DND-41 (cell line): Measurements from ENCODE around the gene BLVRA.
"Not testable (repeated sequence)": the region's sequence is repeated elsewhere in the genome, so short reads cannot be mapped to it uniquely, and the experiment has no call there.

Experiments
- ATAC-seq: fragments of 200-7000 bp; cut with Tn5 transposase; 3 replicates; pipeline ENCODE4 v1.9.1; 2021; ENCODE audit warnings: low read depth; ENCODE audit not compliant: insufficient read depth
- DNase-seq: peaks from one replicate; pipeline ENCODE4 v3.0.0-alpha.2; 2020
- H2AFZ ChIP-seq: 2 replicates; pipeline ENCODE4 v1.6.0; 2012; ENCODE audit warnings: low read depth, low read length
- H3K27ac ChIP-seq: 2 replicates; pipeline ENCODE4 v1.5.1; 2012; ENCODE audit warnings: low read length, inconsistent platforms
- H3K27me3 ChIP-seq: fragments of 200-600 bp; sonication (generic); 2 replicates; pipeline ENCODE4 v1.6.0; 2012; ENCODE audit warnings: low read length, mild to moderate bottlenecking, inconsistent platforms; ENCODE audit not compliant: insufficient read depth, poor library complexity
- H3K36me3 ChIP-seq: 2 replicates; pipeline ENCODE4 v1.5.1; 2012; ENCODE audit warnings: low read length, inconsistent platforms; ENCODE audit not compliant: insufficient read depth
- H3K4me1 ChIP-seq: 2 replicates; pipeline ENCODE4 v1.5.1; 2012; ENCODE audit warnings: mild to moderate bottlenecking, low read length; ENCODE audit not compliant: insufficient read depth
- H3K4me2 ChIP-seq: 2 replicates; pipeline ENCODE4 v1.6.0; 2012; ENCODE audit warnings: mild to moderate bottlenecking, moderate library complexity, low read length, inconsistent platforms; ENCODE audit not compliant: insufficient read depth
- H3K4me3 ChIP-seq, 2 experiments: fragments of 200-600 bp in 1 of 2; shearing (Covaris generic) in 1 of 2; 2 replicates each; pipeline ENCODE4 v1.5.1; 2012 to 2016; ENCODE audit warnings: inconsistent platforms in 2 of 2, low read length in 2 of 2, mild to moderate bottlenecking in 2 of 2, low read depth in 1 of 2, moderate library complexity in 1 of 2
- H3K79me2 ChIP-seq: 2 replicates; pipeline ENCODE4 v1.6.0; 2012; ENCODE audit warnings: low read length, inconsistent platforms; ENCODE audit not compliant: insufficient read depth
- H3K9ac ChIP-seq: 2 replicates; pipeline ENCODE4 v1.6.0; 2012; ENCODE audit warnings: low read depth, mild to moderate bottlenecking, inconsistent platforms, low read length, moderate library complexity
- H3K9me3 ChIP-seq: 2 replicates; pipeline ENCODE4 v1.5.1; 2012; ENCODE audit warnings: low read length, moderate library complexity, mild to moderate bottlenecking, inconsistent platforms; ENCODE audit not compliant: insufficient read depth, severe bottlenecking
- H4K20me1 ChIP-seq: 2 replicates; pipeline ENCODE4 v1.6.0; 2012; ENCODE audit warnings: low read length; ENCODE audit not compliant: insufficient read depth
- CTCF ChIP-seq: IDR thresholded peaks from 2 replicates; pipeline ENCODE4 v1.5.1; 2012; ENCODE audit warnings: borderline replicate concordance, low read length, moderate library complexity, mild to moderate bottlenecking; ENCODE audit not compliant: poor library complexity, severe bottlenecking; ENCODE audit errors: extremely low read depth
- EZH2 ChIP-seq: IDR thresholded peaks from 3 replicates; pipeline ENCODE4 v1.6.1; 2012; ENCODE audit warnings: borderline replicate concordance, low read depth, mild to moderate bottlenecking, moderate library complexity, low read length, inconsistent platforms; ENCODE audit not compliant: severe bottlenecking

The BLVRA gene

GRCh38 chr7:43729924-43730248 lies 28.6 kb upstream of the BLVRA start:
- H2AFZ ChIP-seq, result peak overlapping the region; percentile 94
- TF ChIP-seq CTCF (no peak), EZH2 (no peak)
- ATAC-seq, result no peak

GRCh38 chr7:43731494-43731893 lies 27.0 kb upstream of the BLVRA start:
- H2AFZ ChIP-seq, result not testable (repeated sequence)

More at GRCh38 chr7:43729924-43730248, 28.6 kb upstream of the BLVRA start:
- H3K9me3 ChIP-seq, result no peaks in the 10 kb centered on the region
- peak overlapping the region; percentile 80 for H3K4me2 ChIP-seq
- DNase-seq, result no peak
- peaks cover 50% of the 10 kb centered on the region for H3K79me2 ChIP-seq
- H4K20me1 ChIP-seq, result peaks cover 6% of the 10 kb centered on the region; the same call in 1 of the 2 replicates
- peak overlapping the region; percentile 75 for H3K9ac ChIP-seq
- H3K27me3 ChIP-seq, result no peaks in the 10 kb centered on the region
- H3K4me1 ChIP-seq, result peaks cover 35% of the 10 kb centered on the region
- H3K4me3 ChIP-seq, result peak overlapping the region; percentile 85 to 90
- H3K36me3 ChIP-seq, result no peaks in the 10 kb centered on the region
- peak overlapping the region; percentile 77 for H3K27ac ChIP-seq

GRCh38 chr7:43734575-43735332 lies 23.7 kb upstream of the BLVRA start:
- H3K27me3 ChIP-seq, H2AFZ ChIP-seq, H3K4me1 ChIP-seq, H3K79me2 ChIP-seq, H3K27ac ChIP-seq, H3K9me3 ChIP-seq, H3K4me2 ChIP-seq, H3K4me3 ChIP-seq, DNase-seq, H3K9ac ChIP-seq, ATAC-seq, H4K20me1 ChIP-seq, H3K36me3 ChIP-seq: not testable (repeated sequence)

More at GRCh38 chr7:43731494-43731893, 27.0 kb upstream of the BLVRA start:
- not testable (repeated sequence) for H3K4me3 ChIP-seq, ATAC-seq, H4K20me1 ChIP-seq, H3K27me3 ChIP-seq, H3K9ac ChIP-seq, H3K4me2 ChIP-seq, DNase-seq, H3K27ac ChIP-seq, H3K36me3 ChIP-seq, H3K9me3 ChIP-seq
- peaks cover 34% of the 10 kb centered on the region for H3K79me2 ChIP-seq
- H3K4me1 ChIP-seq, result peaks cover 31% of the 10 kb centered on the region

GRCh38 chr7:43735403-43735801 lies 23.1 kb upstream of the BLVRA start:
- H3K36me3 ChIP-seq, result no peaks in the 10 kb centered on the region
- H3K79me2 ChIP-seq, result no peaks in the 10 kb centered on the region
- H3K27ac ChIP-seq, result no peak overlapping the region
- H4K20me1 ChIP-seq, result no peaks in the 10 kb centered on the region
- no peak overlapping the region for H3K4me2 ChIP-seq
- no peak overlapping the region for H3K9ac ChIP-seq
- no peaks in the 10 kb centered on the region for H3K27me3 ChIP-seq
- ATAC-seq (no peak), DNase-seq (no peak)
- no peak for TF ChIP-seq CTCF
- no peak for TF ChIP-seq EZH2
- peaks cover 2% of the 10 kb centered on the region for H3K4me1 ChIP-seq
- H2AFZ ChIP-seq, result no peak overlapping the region
- H3K9me3 ChIP-seq, result no peaks in the 10 kb centered on the region
- no peak overlapping the region for H3K4me3 ChIP-seq
